ENCODE data around the gene CCNA2. TPM values are rescaled to one million over a fixed set of nuclear protein-coding genes. Genes with fewer than 3 reads are reported as not detected.

CCNA2 gene
- total and polyA plus RNA-seq, 9 of the 15 experiments (the other 6 are each of a cell fraction or from before 2014, with no cell fraction given): 37.1 to 197 (median 154) TPM

- TF ChIP-seq, protein P1, sequence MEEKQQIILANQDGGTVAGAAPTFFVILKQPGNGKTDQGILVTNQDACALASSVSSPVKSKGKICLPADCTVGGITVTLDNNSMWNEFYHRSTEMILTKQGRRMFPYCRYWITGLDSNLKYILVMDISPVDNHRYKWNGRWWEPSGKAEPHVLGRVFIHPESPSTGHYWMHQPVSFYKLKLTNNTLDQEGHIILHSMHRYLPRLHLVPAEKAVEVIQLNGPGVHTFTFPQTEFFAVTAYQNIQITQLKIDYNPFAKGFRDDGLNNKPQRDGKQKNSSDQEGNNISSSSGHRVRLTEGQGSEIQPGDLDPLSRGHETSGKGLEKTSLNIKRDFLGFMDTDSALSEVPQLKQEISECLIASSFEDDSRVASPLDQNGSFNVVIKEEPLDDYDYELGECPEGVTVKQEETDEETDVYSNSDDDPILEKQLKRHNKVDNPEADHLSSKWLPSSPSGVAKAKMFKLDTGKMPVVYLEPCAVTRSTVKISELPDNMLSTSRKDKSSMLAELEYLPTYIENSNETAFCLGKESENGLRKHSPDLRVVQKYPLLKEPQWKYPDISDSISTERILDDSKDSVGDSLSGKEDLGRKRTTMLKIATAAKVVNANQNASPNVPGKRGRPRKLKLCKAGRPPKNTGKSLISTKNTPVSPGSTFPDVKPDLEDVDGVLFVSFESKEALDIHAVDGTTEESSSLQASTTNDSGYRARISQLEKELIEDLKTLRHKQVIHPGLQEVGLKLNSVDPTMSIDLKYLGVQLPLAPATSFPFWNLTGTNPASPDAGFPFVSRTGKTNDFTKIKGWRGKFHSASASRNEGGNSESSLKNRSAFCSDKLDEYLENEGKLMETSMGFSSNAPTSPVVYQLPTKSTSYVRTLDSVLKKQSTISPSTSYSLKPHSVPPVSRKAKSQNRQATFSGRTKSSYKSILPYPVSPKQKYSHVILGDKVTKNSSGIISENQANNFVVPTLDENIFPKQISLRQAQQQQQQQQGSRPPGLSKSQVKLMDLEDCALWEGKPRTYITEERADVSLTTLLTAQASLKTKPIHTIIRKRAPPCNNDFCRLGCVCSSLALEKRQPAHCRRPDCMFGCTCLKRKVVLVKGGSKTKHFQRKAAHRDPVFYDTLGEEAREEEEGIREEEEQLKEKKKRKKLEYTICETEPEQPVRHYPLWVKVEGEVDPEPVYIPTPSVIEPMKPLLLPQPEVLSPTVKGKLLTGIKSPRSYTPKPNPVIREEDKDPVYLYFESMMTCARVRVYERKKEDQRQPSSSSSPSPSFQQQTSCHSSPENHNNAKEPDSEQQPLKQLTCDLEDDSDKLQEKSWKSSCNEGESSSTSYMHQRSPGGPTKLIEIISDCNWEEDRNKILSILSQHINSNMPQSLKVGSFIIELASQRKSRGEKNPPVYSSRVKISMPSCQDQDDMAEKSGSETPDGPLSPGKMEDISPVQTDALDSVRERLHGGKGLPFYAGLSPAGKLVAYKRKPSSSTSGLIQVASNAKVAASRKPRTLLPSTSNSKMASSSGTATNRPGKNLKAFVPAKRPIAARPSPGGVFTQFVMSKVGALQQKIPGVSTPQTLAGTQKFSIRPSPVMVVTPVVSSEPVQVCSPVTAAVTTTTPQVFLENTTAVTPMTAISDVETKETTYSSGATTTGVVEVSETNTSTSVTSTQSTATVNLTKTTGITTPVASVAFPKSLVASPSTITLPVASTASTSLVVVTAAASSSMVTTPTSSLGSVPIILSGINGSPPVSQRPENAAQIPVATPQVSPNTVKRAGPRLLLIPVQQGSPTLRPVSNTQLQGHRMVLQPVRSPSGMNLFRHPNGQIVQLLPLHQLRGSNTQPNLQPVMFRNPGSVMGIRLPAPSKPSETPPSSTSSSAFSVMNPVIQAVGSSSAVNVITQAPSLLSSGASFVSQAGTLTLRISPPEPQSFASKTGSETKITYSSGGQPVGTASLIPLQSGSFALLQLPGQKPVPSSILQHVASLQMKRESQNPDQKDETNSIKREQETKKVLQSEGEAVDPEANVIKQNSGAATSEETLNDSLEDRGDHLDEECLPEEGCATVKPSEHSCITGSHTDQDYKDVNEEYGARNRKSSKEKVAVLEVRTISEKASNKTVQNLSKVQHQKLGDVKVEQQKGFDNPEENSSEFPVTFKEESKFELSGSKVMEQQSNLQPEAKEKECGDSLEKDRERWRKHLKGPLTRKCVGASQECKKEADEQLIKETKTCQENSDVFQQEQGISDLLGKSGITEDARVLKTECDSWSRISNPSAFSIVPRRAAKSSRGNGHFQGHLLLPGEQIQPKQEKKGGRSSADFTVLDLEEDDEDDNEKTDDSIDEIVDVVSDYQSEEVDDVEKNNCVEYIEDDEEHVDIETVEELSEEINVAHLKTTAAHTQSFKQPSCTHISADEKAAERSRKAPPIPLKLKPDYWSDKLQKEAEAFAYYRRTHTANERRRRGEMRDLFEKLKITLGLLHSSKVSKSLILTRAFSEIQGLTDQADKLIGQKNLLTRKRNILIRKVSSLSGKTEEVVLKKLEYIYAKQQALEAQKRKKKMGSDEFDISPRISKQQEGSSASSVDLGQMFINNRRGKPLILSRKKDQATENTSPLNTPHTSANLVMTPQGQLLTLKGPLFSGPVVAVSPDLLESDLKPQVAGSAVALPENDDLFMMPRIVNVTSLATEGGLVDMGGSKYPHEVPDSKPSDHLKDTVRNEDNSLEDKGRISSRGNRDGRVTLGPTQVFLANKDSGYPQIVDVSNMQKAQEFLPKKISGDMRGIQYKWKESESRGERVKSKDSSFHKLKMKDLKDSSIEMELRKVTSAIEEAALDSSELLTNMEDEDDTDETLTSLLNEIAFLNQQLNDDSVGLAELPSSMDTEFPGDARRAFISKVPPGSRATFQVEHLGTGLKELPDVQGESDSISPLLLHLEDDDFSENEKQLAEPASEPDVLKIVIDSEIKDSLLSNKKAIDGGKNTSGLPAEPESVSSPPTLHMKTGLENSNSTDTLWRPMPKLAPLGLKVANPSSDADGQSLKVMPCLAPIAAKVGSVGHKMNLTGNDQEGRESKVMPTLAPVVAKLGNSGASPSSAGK (IDR thresholded peaks at IDR 0.05): peak; percentile 65
- TF ChIP-seq U2AF2 (optimal IDR thresholded peaks at IDR 0.05; ENCODE audit: low read depth, low read length) (no peak), HNRNPK (IDR thresholded peaks at IDR 0.05; ENCODE audit: low read depth, low read length, poor library complexity, severe bottlenecking) (no peak), SOX6 (IDR thresholded peaks at IDR 0.05) (peak; percentile 59), CTBP1 (IDR thresholded peaks at IDR 0.05; ENCODE audit: borderline replicate concordance) (peak; percentile 56; the same call in 1 of the 2 replicates), LEF1 (IDR thresholded peaks at IDR 0.05) (peak; percentile 12; the same call in 1 of the 2 replicates), GTF2E2 (tag; IDR thresholded peaks at IDR 0.05) (peak; percentile 63; the same call in 1 of the 2 replicates), RBM14 (IDR thresholded peaks at IDR 0.05; ENCODE audit: borderline replicate concordance, insufficient read depth, low read depth, low read length) (no peak), NFRKB (IDR thresholded peaks at IDR 0.05; ENCODE audit: low read depth) (peak; percentile 97), GABPB1 (CRISPR knock-in tag; IDR thresholded peaks at IDR 0.05) (peak; percentile 68), MEF2D (tag; conservative IDR thresholded peaks at IDR 0.05; ENCODE audit: low read depth) (0 out of 2 replicates have a peak, but pooled peaks have one; percentile 30)
- TF ChIP-seq, protein P2, sequence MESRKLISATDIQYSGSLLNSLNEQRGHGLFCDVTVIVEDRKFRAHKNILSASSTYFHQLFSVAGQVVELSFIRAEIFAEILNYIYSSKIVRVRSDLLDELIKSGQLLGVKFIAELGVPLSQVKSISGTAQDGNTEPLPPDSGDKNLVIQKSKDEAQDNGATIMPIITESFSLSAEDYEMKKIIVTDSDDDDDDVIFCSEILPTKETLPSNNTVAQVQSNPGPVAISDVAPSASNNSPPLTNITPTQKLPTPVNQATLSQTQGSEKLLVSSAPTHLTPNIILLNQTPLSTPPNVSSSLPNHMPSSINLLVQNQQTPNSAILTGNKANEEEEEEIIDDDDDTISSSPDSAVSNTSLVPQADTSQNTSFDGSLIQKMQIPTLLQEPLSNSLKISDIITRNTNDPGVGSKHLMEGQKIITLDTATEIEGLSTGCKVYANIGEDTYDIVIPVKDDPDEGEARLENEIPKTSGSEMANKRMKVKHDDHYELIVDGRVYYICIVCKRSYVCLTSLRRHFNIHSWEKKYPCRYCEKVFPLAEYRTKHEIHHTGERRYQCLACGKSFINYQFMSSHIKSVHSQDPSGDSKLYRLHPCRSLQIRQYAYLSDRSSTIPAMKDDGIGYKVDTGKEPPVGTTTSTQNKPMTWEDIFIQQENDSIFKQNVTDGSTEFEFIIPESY (CRISPR knock-in tag; IDR thresholded peaks at IDR 0.05): peak; percentile 63; the same call in 1 of the 2 replicates
- TF ChIP-seq, protein P3, sequence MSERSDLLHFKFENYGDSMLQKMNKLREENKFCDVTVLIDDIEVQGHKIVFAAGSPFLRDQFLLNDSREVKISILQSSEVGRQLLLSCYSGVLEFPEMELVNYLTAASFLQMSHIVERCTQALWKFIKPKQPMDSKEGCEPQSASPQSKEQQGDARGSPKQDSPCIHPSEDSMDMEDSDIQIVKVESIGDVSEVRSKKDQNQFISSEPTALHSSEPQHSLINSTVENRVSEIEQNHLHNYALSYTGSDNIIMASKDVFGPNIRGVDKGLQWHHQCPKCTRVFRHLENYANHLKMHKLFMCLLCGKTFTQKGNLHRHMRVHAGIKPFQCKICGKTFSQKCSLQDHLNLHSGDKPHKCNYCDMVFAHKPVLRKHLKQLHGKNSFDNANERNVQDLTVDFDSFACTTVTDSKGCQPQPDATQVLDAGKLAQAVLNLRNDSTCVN (CRISPR knock-in tag; IDR thresholded peaks at IDR 0.05): no peak
These were observed 22.5 kb downstream of the CCNA2 start, which contains the start of gene EXOSC9 (continued) for GRCh38 chr4:121800961-121801714.

Measured in K562 (cell line).